K562 (cell line): ENCODE data around the gene FAM149A. TPM values are rescaled to one million over a fixed set of nuclear protein-coding genes. Genes with fewer than 3 reads are reported as not detected.

Source experiments
- ATF7 ChIP-seq: fragments of 450-650 bp; IDR thresholded peaks from 2 replicates; pipeline ENCODE4 v1.7.1; 2014; ENCODE audit warnings: mild to moderate bottlenecking, moderate library complexity
- BRD4 ChIP-seq: fragments of 200-600 bp; sonication (generic); IDR thresholded peaks from 2 replicates; pipeline ENCODE4 v1.6.1; 2017; ENCODE audit warnings: inconsistent platforms
- CBFA2T2 ChIP-seq: fragments of 450-650 bp; conservative IDR thresholded peaks from 2 replicates; pipeline ENCODE4 v1.6.1; 2017; ENCODE audit warnings: mild to moderate bottlenecking
- E2F4 ChIP-seq: sonication (generic); formaldehyde crosslinking; IDR thresholded peaks from 2 replicates; pipeline ENCODE4 v1.8.0; 2022; ENCODE audit warnings: mild to moderate bottlenecking, low read depth, missing genetic modification reagents
- GABPB1 ChIP-seq: sonication (generic); formaldehyde crosslinking; IDR thresholded peaks from 2 replicates; pipeline ENCODE4 v1.8.0; 2022; ENCODE audit warnings: mild to moderate bottlenecking, missing genetic modification reagents
- GTF2E2 ChIP-seq: fragments of 200-800 bp; sonication (Bioruptor generic); IDR thresholded peaks from 2 replicates; pipeline ENCODE4 v1.6.1; 2016; ENCODE audit warnings: missing genetic modification characterization, missing compliant biosample characterization
- KLF13 ChIP-seq: fragments of 450-650 bp; IDR thresholded peaks from 2 replicates; pipeline ENCODE4 v1.6.1; 2016; ENCODE audit warnings: missing genetic modification characterization, low read depth, mild to moderate bottlenecking, missing compliant biosample characterization, moderate library complexity, borderline replicate concordance
- RBM15 ChIP-seq: fragments of 200-400 bp; formaldehyde crosslinking; IDR thresholded peaks from 2 replicates; pipeline ENCODE4 v1.6.1; 2018; ENCODE audit warnings: mild to moderate bottlenecking, low read length, moderate library complexity; ENCODE audit not compliant: insufficient read depth
- SRSF3 ChIP-seq: fragments of 200-400 bp; formaldehyde crosslinking; IDR thresholded peaks from 2 replicates; pipeline ENCODE4 v1.6.1; 2016; ENCODE audit warnings: mild to moderate bottlenecking, low read length, moderate library complexity; ENCODE audit not compliant: insufficient read depth
- TAL1 ChIP-seq: fragments of 450-650 bp; IDR thresholded peaks from 2 replicates; pipeline ENCODE4 v1.6.1; 2016; ENCODE audit warnings: mild to moderate bottlenecking
- ZMIZ1 ChIP-seq, 2 experiments: fragments of 150-350 bp in 1 of 2; IDR thresholded peaks; 2 replicates each; pipeline ENCODE4 v1.6.1; 2012 to 2016; ENCODE audit warnings: low read depth in 2 of 2, low read length in 2 of 2, mild to moderate bottlenecking in 1 of 2, moderate library complexity in 1 of 2
- ZNF134 ChIP-seq: fragments of 250-450 bp; sonication (Bioruptor Pico); conservative IDR thresholded peaks from 2 replicates; pipeline ENCODE4 v1.4.0; 2020
- ZNF511 ChIP-seq: sonication (generic); formaldehyde crosslinking; IDR thresholded peaks from 2 replicates; pipeline ENCODE4 v1.8.0; 2022; ENCODE audit warnings: mild to moderate bottlenecking, missing genetic modification reagents
- polyA plus RNA-seq, 8 experiments: library from polyadenylated mRNA; depleted of rRNA in 4 of 8; stranded (reverse) in 5 of 8; unstranded in 3 of 8; fragments of >200 nt; fragmentation: Nextera tagmentation in 2 of 8; fragmentation: Illumina TruSeq in 1 of 8; extraction: Ambion mirVana in 2 of 8; extraction: Trizol in 1 of 8; gene quantifications; 2 replicates each; pipeline versions ENCODE4 v1.2.1 to v1.2.3, GENCODE V29; 2011 to 2014; ENCODE audit warnings: inconsistent platforms in 1 of 8, missing spikeins in 1 of 8
- total RNA-seq, 7 experiments: library from RNA; depleted of rRNA in 6 of 7; stranded (reverse); fragments of >200 nt in 6 of 7; fragmentation: Illumina TruSeq in 2 of 7; extraction: Trizol in 2 of 7; gene quantifications; 2 replicates each; pipeline versions ENCODE4 v1.2.1 to v1.2.3, GENCODE V29; 2011 to 2021; ENCODE audit warnings: low replicate concordance in 1 of 7
- TF ChIP-seq, protein P1 (sequence below): fragments of 150-350 bp; IDR thresholded peaks from 2 replicates; pipeline ENCODE4 v1.6.1; 2014; ENCODE audit warnings: low read depth, mild to moderate bottlenecking, low read length, borderline replicate concordance
- TF ChIP-seq, protein P2 (sequence below): sonication (generic); formaldehyde crosslinking; IDR thresholded peaks from 2 replicates; pipeline ENCODE4 v1.8.0; 2022; ENCODE audit warnings: mild to moderate bottlenecking, missing genetic modification reagents

FAM149A gene
- total and polyA plus RNA-seq, 9 of the 15 experiments (the other 6 are each of a cell fraction or from before 2014, with no cell fraction given): not detected

- TF ChIP-seq, protein P1, sequence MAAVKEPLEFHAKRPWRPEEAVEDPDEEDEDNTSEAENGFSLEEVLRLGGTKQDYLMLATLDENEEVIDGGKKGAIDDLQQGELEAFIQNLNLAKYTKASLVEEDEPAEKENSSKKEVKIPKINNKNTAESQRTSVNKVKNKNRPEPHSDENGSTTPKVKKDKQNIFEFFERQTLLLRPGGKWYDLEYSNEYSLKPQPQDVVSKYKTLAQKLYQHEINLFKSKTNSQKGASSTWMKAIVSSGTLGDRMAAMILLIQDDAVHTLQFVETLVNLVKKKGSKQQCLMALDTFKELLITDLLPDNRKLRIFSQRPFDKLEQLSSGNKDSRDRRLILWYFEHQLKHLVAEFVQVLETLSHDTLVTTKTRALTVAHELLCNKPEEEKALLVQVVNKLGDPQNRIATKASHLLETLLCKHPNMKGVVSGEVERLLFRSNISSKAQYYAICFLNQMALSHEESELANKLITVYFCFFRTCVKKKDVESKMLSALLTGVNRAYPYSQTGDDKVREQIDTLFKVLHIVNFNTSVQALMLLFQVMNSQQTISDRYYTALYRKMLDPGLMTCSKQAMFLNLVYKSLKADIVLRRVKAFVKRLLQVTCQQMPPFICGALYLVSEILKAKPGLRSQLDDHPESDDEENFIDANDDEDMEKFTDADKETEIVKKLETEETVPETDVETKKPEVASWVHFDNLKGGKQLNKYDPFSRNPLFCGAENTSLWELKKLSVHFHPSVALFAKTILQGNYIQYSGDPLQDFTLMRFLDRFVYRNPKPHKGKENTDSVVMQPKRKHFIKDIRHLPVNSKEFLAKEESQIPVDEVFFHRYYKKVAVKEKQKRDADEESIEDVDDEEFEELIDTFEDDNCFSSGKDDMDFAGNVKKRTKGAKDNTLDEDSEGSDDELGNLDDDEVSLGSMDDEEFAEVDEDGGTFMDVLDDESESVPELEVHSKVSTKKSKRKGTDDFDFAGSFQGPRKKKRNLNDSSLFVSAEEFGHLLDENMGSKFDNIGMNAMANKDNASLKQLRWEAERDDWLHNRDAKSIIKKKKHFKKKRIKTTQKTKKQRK: no peak
- TF ChIP-seq RBM15 (no peak), E2F4 (CRISPR knock-in tag) (no peak), GTF2E2 (tag) (peak; percentile 86; the same call in 1 of the 2 replicates), ZNF511 (CRISPR knock-in tag) (peak; percentile 73), ATF7 (peak; percentile 77), TAL1 (no peak), GABPB1 (CRISPR knock-in tag) (peak; percentile 93), ZNF134 (CRISPR knock-in tag) (0 out of 2 replicates have a peak, but pooled peaks have one; percentile 9), ZMIZ1 (IDR thresholded peaks at IDR 0.05; ENCODE audit: low read depth in 2 of 2, low read length in 2 of 2) (peak in 1 of 2 experiments; percentile 9; a peak in 1 of 4 replicates), SRSF3 (no peak), CBFA2T2 (0 out of 2 replicates have a peak, but pooled peaks have one; percentile 11), BRD4 (no peak), KLF13 (tag) (peak; percentile 59; the same call in 1 of the 2 replicates)
- TF ChIP-seq, protein P2, sequence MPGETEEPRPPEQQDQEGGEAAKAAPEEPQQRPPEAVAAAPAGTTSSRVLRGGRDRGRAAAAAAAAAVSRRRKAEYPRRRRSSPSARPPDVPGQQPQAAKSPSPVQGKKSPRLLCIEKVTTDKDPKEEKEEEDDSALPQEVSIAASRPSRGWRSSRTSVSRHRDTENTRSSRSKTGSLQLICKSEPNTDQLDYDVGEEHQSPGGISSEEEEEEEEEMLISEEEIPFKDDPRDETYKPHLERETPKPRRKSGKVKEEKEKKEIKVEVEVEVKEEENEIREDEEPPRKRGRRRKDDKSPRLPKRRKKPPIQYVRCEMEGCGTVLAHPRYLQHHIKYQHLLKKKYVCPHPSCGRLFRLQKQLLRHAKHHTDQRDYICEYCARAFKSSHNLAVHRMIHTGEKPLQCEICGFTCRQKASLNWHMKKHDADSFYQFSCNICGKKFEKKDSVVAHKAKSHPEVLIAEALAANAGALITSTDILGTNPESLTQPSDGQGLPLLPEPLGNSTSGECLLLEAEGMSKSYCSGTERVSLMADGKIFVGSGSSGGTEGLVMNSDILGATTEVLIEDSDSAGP (CRISPR knock-in tag): no peak; the same call in 1 of the 2 replicates
These were observed 86.9 kb downstream of the FAM149A start, which contains the start of gene CYP4V2 (continued) for GRCh38 chr4:186191200-186192065.
